ENCODE measurements around the gene MAGI3.
A peak's percentile ranks its signal among the peaks of the same experiment; 100 is the strongest.

The MAGI3 gene

GRCh38 chr1:113429461-113430153 lies 39.3 kb downstream of the MAGI3 start:
- Histone ChIP-seq H3K36me3 (ENCODE audit: control insufficient read depth in 1 of 2, insufficient read depth in 2 of 2, low read length in 2 of 2) (no peaks in the 10 kb centered on the region), H3K27me3 (ENCODE audit: insufficient read depth, low read length) (no peaks in the 10 kb centered on the region), H3K79me2 (ENCODE audit: control insufficient read depth, insufficient read depth, low read length, poor library complexity) (peaks cover 2% of the 10 kb centered on the region), H3K9ac (ENCODE audit: low read length) (no peak overlapping the region), H3K4me2 (ENCODE audit: low read length) (no peak overlapping the region), H3K4me3 (ENCODE audit: low read depth, low read length) (no peak overlapping the region), H2BK12ac (ENCODE audit: low read length) (no peak overlapping the region), H3K18ac (ENCODE audit: low read length) (no peak overlapping the region), H3K79me1 (ENCODE audit: low read length) (no peaks in the 10 kb centered on the region), H2BK120ac (ENCODE audit: insufficient read depth, low read length, poor library complexity) (no peak overlapping the region), H2AK5ac (ENCODE audit: low read length) (no peak overlapping the region), H3K27ac (ENCODE audit: low read depth, low read length) (no peak overlapping the region), H2AFZ (ENCODE audit: insufficient read depth, low read length, poor library complexity) (no peak overlapping the region), H4K12ac (ENCODE audit: low read depth, low read length) (no peak overlapping the region), H3K23ac (ENCODE audit: low read length) (no peak overlapping the region), H3K4ac (ENCODE audit: low read depth, low read length) (peak overlapping the region; percentile 33), H2BK5ac (ENCODE audit: low read depth, low read length, poor library complexity) (no peak overlapping the region), H3K14ac (ENCODE audit: low read length) (no peak overlapping the region), H3K4me1 (ENCODE audit: control insufficient read depth in 1 of 2, insufficient read depth in 2 of 2, low read length in 2 of 2) (no peaks in the 10 kb centered on the region), H4K91ac (ENCODE audit: low read depth, low read length) (no peak overlapping the region), H3K9me3 (ENCODE audit: insufficient read depth, low read depth, low read length) (no peaks in the 10 kb centered on the region), H4K8ac (ENCODE audit: low read depth, low read length) (no peak overlapping the region)
- no peak for DNase-seq
- WGBS (ENCODE audit: extremely low coverage, insufficient coverage, insufficient read length), result no CpG with 5 or more reads among the region's 3 CpGs

GRCh38 chr1:113433184-113433583 lies 42.9 kb downstream of the MAGI3 start:
- Histone ChIP-seq H3K79me2 (ENCODE audit: control insufficient read depth, insufficient read depth, low read length, poor library complexity) (peaks cover 2% of the 10 kb centered on the region), H3K23ac (ENCODE audit: low read length) (no peak overlapping the region), H3K14ac (ENCODE audit: low read length) (no peak overlapping the region), H3K4me1 (ENCODE audit: control insufficient read depth in 1 of 2, insufficient read depth in 2 of 2, low read length in 2 of 2) (no peaks in the 10 kb centered on the region), H3K4me3 (ENCODE audit: low read depth, low read length) (no peak overlapping the region), H2AK5ac (ENCODE audit: low read length) (no peak overlapping the region), H3K27me3 (ENCODE audit: insufficient read depth, low read length) (no peaks in the 10 kb centered on the region), H4K91ac (ENCODE audit: low read depth, low read length) (no peak overlapping the region), H4K12ac (ENCODE audit: low read depth, low read length) (no peak overlapping the region), H3K27ac (ENCODE audit: low read depth, low read length) (no peak overlapping the region), H3K9ac (ENCODE audit: low read length) (no peak overlapping the region), H3K4ac (ENCODE audit: low read depth, low read length) (no peak overlapping the region), H3K4me2 (ENCODE audit: low read length) (no peak overlapping the region), H2BK12ac (ENCODE audit: low read length) (no peak overlapping the region), H4K8ac (ENCODE audit: low read depth, low read length) (no peak overlapping the region), H3K9me3 (ENCODE audit: insufficient read depth, low read depth, low read length) (no peaks in the 10 kb centered on the region), H3K18ac (ENCODE audit: low read length) (no peak overlapping the region), H2BK5ac (ENCODE audit: low read depth, low read length, poor library complexity) (no peak overlapping the region), H2BK120ac (ENCODE audit: insufficient read depth, low read length, poor library complexity) (no peak overlapping the region), H3K36me3 (ENCODE audit: control insufficient read depth in 1 of 2, insufficient read depth in 2 of 2, low read length in 2 of 2) (no peaks in the 10 kb centered on the region), H2AFZ (ENCODE audit: insufficient read depth, low read length, poor library complexity) (no peak overlapping the region), H3K79me1 (ENCODE audit: low read length) (no peaks in the 10 kb centered on the region)
- no peak for DNase-seq

- Histone ChIP-seq H3K4me3 (ENCODE audit: low read depth, low read length) (no peak overlapping the region), H3K27me3 (ENCODE audit: insufficient read depth, low read length) (no peaks in the 10 kb centered on the region), H3K27ac (ENCODE audit: low read depth, low read length) (no peak overlapping the region), H3K14ac (ENCODE audit: low read length) (no peak overlapping the region), H3K9me3 (ENCODE audit: insufficient read depth, low read depth, low read length) (no peaks in the 10 kb centered on the region), H2BK120ac (ENCODE audit: insufficient read depth, low read length, poor library complexity) (no peak overlapping the region), H3K9ac (ENCODE audit: low read length) (no peak overlapping the region), H3K18ac (ENCODE audit: low read length) (no peak overlapping the region), H3K79me1 (ENCODE audit: low read length) (no peaks in the 10 kb centered on the region), H4K91ac (ENCODE audit: low read depth, low read length) (no peak overlapping the region), H2BK12ac (ENCODE audit: low read length) (no peak overlapping the region), H3K36me3 (ENCODE audit: control insufficient read depth in 1 of 2, insufficient read depth in 2 of 2, low read length in 2 of 2) (no peaks in the 10 kb centered on the region), H3K79me2 (ENCODE audit: control insufficient read depth, insufficient read depth, low read length, poor library complexity) (peaks cover 2% of the 10 kb centered on the region), H3K23ac (ENCODE audit: low read length) (no peak overlapping the region), H3K4me1 (ENCODE audit: control insufficient read depth in 1 of 2, insufficient read depth in 2 of 2, low read length in 2 of 2) (no peaks in the 10 kb centered on the region), H4K12ac (ENCODE audit: low read depth, low read length) (no peak overlapping the region), H4K8ac (ENCODE audit: low read depth, low read length) (no peak overlapping the region), H2AFZ (ENCODE audit: insufficient read depth, low read length, poor library complexity) (no peak overlapping the region), H3K4ac (ENCODE audit: low read depth, low read length) (no peak overlapping the region), H2BK5ac (ENCODE audit: low read depth, low read length, poor library complexity) (no peak overlapping the region), H3K4me2 (ENCODE audit: low read length) (no peak overlapping the region), H2AK5ac (ENCODE audit: low read length) (no peak overlapping the region)
- no CpG with 5 or more reads among the region's 2 CpGs for WGBS (ENCODE audit: extremely low coverage, insufficient coverage, insufficient read length)
- DNase-seq, result no peak
Measured at GRCh38 chr1:113434081-113434873, 44.0 kb downstream of the MAGI3 start.

- Histone ChIP-seq H4K12ac (ENCODE audit: low read depth, low read length) (no peak overlapping the region), H3K27ac (ENCODE audit: low read depth, low read length) (no peak overlapping the region), H3K79me1 (ENCODE audit: low read length) (no peaks in the 10 kb centered on the region), H2BK5ac (ENCODE audit: low read depth, low read length, poor library complexity) (no peak overlapping the region), H2BK120ac (ENCODE audit: insufficient read depth, low read length, poor library complexity) (no peak overlapping the region), H3K23ac (ENCODE audit: low read length) (no peak overlapping the region), H3K14ac (ENCODE audit: low read length) (no peak overlapping the region), H3K79me2 (ENCODE audit: control insufficient read depth, insufficient read depth, low read length, poor library complexity) (peaks cover 2% of the 10 kb centered on the region), H3K4ac (ENCODE audit: low read depth, low read length) (no peak overlapping the region), H3K18ac (ENCODE audit: low read length) (no peak overlapping the region), H3K4me2 (ENCODE audit: low read length) (no peak overlapping the region), H3K27me3 (ENCODE audit: insufficient read depth, low read length) (no peaks in the 10 kb centered on the region), H3K9ac (ENCODE audit: low read length) (no peak overlapping the region), H2AFZ (ENCODE audit: insufficient read depth, low read length, poor library complexity) (no peak overlapping the region), H2BK12ac (ENCODE audit: low read length) (no peak overlapping the region), H4K91ac (ENCODE audit: low read depth, low read length) (no peak overlapping the region), H3K9me3 (ENCODE audit: insufficient read depth, low read depth, low read length) (no peaks in the 10 kb centered on the region), H4K8ac (ENCODE audit: low read depth, low read length) (no peak overlapping the region), H3K4me1 (ENCODE audit: control insufficient read depth in 1 of 2, insufficient read depth in 2 of 2, low read length in 2 of 2) (no peaks in the 10 kb centered on the region), H3K4me3 (ENCODE audit: low read depth, low read length) (no peak overlapping the region), H2AK5ac (ENCODE audit: low read length) (no peak overlapping the region), H3K36me3 (ENCODE audit: control insufficient read depth in 1 of 2, insufficient read depth in 2 of 2, low read length in 2 of 2) (no peaks in the 10 kb centered on the region)
- no CpG with 5 or more reads among the region's 2 CpGs for WGBS (ENCODE audit: extremely low coverage, insufficient coverage, insufficient read length)
- no peak for DNase-seq
Measured at GRCh38 chr1:113434874-113435175, 44.5 kb downstream of the MAGI3 start.

Measured in trophoblast cell (in vitro differentiated cells and primary cell).